Effector CD8-positive, alpha-beta T cell (primary cell): ENCODE data around the gene LGALS1.
"Not testable (repeated sequence)": the region's sequence is repeated elsewhere in the genome, so short reads cannot be mapped to it uniquely, and the experiment has no call there.

Experiments used
- DNase-seq: peaks from one replicate; lab custom pipeline; 2025; lab: John Stamatoyannopoulos, UW

Gene LGALS1

GRCh38 chr22:37690407-37690806, 15.0 kb downstream of the LGALS1 start:
- no peak for DNase-seq

- no peak for DNase-seq
Measured at GRCh38 chr22:37690901-37691504, 15.6 kb downstream of the LGALS1 start.

- DNase-seq: no peak
Measured at GRCh38 chr22:37692627-37693285, 17.3 kb downstream of the LGALS1 start.

- DNase-seq: not testable (repeated sequence)
Measured at GRCh38 chr22:37694131-37694530, 18.7 kb downstream of the LGALS1 start.

- not testable (repeated sequence) for DNase-seq
Measured at GRCh38 chr22:37696260-37696656, 20.8 kb downstream of the LGALS1 start.

- peak; percentile 72 for DNase-seq
Measured at GRCh38 chr22:37696657-37697537, 21.5 kb downstream of the LGALS1 start, which contains the start of gene TRIOBP. Gene TRIOBP, plus strand, starts transcription at chr22:37697048. Its CDS starts 4,318 bp downstream, at chr22:37701366.

- no peak for DNase-seq
Measured at GRCh38 chr22:37697538-37697835, 22.1 kb downstream of the LGALS1 start.

GRCh38 chr22:37701141-37701786, 25.8 kb downstream of the LGALS1 start:
- no peak for DNase-seq

- DNase-seq: no peak
Measured at GRCh38 chr22:37703906-37704305, 28.5 kb downstream of the LGALS1 start.

- DNase-seq: no peak
Measured at GRCh38 chr22:37704645-37705044, 29.2 kb downstream of the LGALS1 start.

- DNase-seq: no peak
Measured at GRCh38 chr22:37705205-37705604, 29.8 kb downstream of the LGALS1 start.

- no peak for DNase-seq
Measured at GRCh38 chr22:37708580-37709444, 33.4 kb downstream of the LGALS1 start.

GRCh38 chr22:37709445-37709765, 34.0 kb downstream of the LGALS1 start:
- DNase-seq: no peak

- no peak for DNase-seq
Measured at GRCh38 chr22:37710675-37711074, 35.2 kb downstream of the LGALS1 start.

GRCh38 chr22:37711490-37711889, 36.1 kb downstream of the LGALS1 start:
- DNase-seq: no peak

GRCh38 chr22:37713761-37714160, 38.3 kb downstream of the LGALS1 start:
- DNase-seq: no peak

- DNase-seq: no peak
Measured at GRCh38 chr22:37714634-37715033, 39.2 kb downstream of the LGALS1 start.

- DNase-seq: no peak
Measured at GRCh38 chr22:37715760-37716159, 40.3 kb downstream of the LGALS1 start.

- DNase-seq: no peak
Measured at GRCh38 chr22:37716708-37717107, 41.3 kb downstream of the LGALS1 start.

- not testable (repeated sequence) for DNase-seq
Measured at GRCh38 chr22:37717235-37717634, 41.8 kb downstream of the LGALS1 start.

- DNase-seq: not testable (repeated sequence)
Measured at GRCh38 chr22:37717746-37718305, 42.4 kb downstream of the LGALS1 start.
